HepG2 (cell line): ENCODE data around the gene BIRC5. TPM values are rescaled to one million over a fixed set of nuclear protein-coding genes. Genes with fewer than 3 reads are reported as not detected.

Experiments
- BRD4 ChIP-seq: sonication (generic); formaldehyde crosslinking; IDR thresholded peaks from 2 replicates; pipeline ENCODE4 v1.4.0; 2020; ENCODE audit warnings: missing genetic modification reagents
- DNMT1 ChIP-seq: sonication (generic); formaldehyde crosslinking; IDR thresholded peaks from 2 replicates; pipeline ENCODE4 v1.5.1; 2020; ENCODE audit warnings: mild to moderate bottlenecking, missing genetic modification reagents
- HNRNPUL1 ChIP-seq: fragments of 200-400 bp; formaldehyde crosslinking; IDR thresholded peaks from 2 replicates; pipeline ENCODE4 v1.6.1; 2017; ENCODE audit warnings: low read depth, mild to moderate bottlenecking, low read length, moderate library complexity
- HOXA3 ChIP-seq: sonication (generic); formaldehyde crosslinking; IDR thresholded peaks from 2 replicates; pipeline ENCODE4 v1.5.0; 2020; ENCODE audit warnings: missing genetic modification reagents
- MED8 ChIP-seq: sonication (generic); formaldehyde crosslinking; IDR thresholded peaks from 2 replicates; pipeline ENCODE4 v1.8.1; 2023; ENCODE audit warnings: mild to moderate bottlenecking, missing genetic modification reagents; ENCODE audit not compliant: insufficient replicate concordance
- SOX5 ChIP-seq: IDR thresholded peaks from 2 replicates; pipeline ENCODE4 v1.6.1; 2016; ENCODE audit warnings: borderline replicate concordance
- XRCC5 ChIP-seq: fragments of 200-400 bp; formaldehyde crosslinking; optimal IDR thresholded peaks from 2 replicates; pipeline ENCODE3; 2017; ENCODE audit warnings: mild to moderate bottlenecking, low read length
- ZBTB40 ChIP-seq, 2 experiments: fragments of 450-650 bp in 1 of 2; sonication (generic) in 1 of 2; formaldehyde crosslinking in 1 of 2; IDR thresholded peaks; 2 replicates each; pipeline versions ENCODE4 v1.6.1 to v1.8.0; 2016 to 2022; ENCODE audit warnings: antibody characterized with exemption in 1 of 2, mild to moderate bottlenecking in 1 of 2, missing genetic modification reagents in 1 of 2
- ZNF318 ChIP-seq: sonication (generic); formaldehyde crosslinking; IDR thresholded peaks from 2 replicates; pipeline ENCODE4 v1.4.0; 2020; ENCODE audit warnings: mild to moderate bottlenecking, missing genetic modification reagents
- ZNF33B ChIP-seq: sonication (generic); formaldehyde crosslinking; IDR thresholded peaks from 2 replicates; pipeline ENCODE4 v1.5.1; 2020; ENCODE audit warnings: mild to moderate bottlenecking, missing genetic modification reagents
- ZNF547 ChIP-seq: sonication (generic); formaldehyde crosslinking; IDR thresholded peaks from 2 replicates; pipeline ENCODE4 v1.5.1; 2020; ENCODE audit warnings: mild to moderate bottlenecking, missing genetic modification reagents
- polyA plus RNA-seq, 8 experiments: library from polyadenylated mRNA; depleted of rRNA in 3 of 8; stranded (reverse) in 7 of 8; unstranded in 1 of 8; fragments of >200 nt; fragmentation: Illumina TruSeq in 4 of 8; extraction: Trizol in 4 of 8; gene quantifications; 2 replicates each; pipeline versions ENCODE4 v1.2.1 to v1.2.3, GENCODE V29; 2011 to 2016; ENCODE audit warnings: low read depth in 4 of 8, missing spikeins in 1 of 8, mixed read lengths in 1 of 8; ENCODE audit not compliant: insufficient read depth in 1 of 8
- total RNA-seq, 5 experiments: library from RNA; depleted of rRNA; stranded (reverse); fragments of >200 nt; fragmentation: Illumina TruSeq; extraction: Trizol; gene quantifications; 2 replicates each; pipeline ENCODE4 v1.2.3, GENCODE V29; 2016; ENCODE audit warnings: low read depth in 1 of 5

BIRC5 gene
- total and polyA plus RNA-seq, 2 of the 13 experiments (the other 11 are each of a cell fraction or from before 2014, with no cell fraction given): 30.3 to 135 TPM

GRCh38 chr17:78250891-78251772, 37.1 kb downstream of the BIRC5 start (continued):
- TF ChIP-seq ZNF318 (no peak), MED8 (no peak), XRCC5 (peak; percentile 99), SOX5 (CRISPR knock-in tag) (peak; percentile 68; the same call in 1 of the 2 replicates), ZBTB40 (IDR thresholded peaks at IDR 0.05) (no peak), ZBTB40 (CRISPR knock-in tag; IDR thresholded peaks at IDR 0.05) (no peak), DNMT1 (peak; percentile 88), BRD4 (CRISPR knock-in tag) (no peak), ZNF33B (no peak), HOXA3 (CRISPR knock-in tag) (peak; percentile 80), ZNF547 (CRISPR knock-in tag) (no peak; the same call in 1 of the 2 replicates), HNRNPUL1 (no peak)
